Trophoblast cell (in vitro differentiated cells and primary cell): ENCODE results near the gene RANGRF.

Source experiments
- DNase-seq, 2 donors: peaks; one replicate each; pipeline ENCODE4 v3.0.0-alpha.2; 2016
- H2AFZ ChIP-seq: 2 replicates; pipeline ENCODE4 v1.6.1; 2013; ENCODE audit warnings: low read length, moderate library complexity, mild to moderate bottlenecking; ENCODE audit not compliant: insufficient read depth, poor library complexity
- H2AK5ac ChIP-seq: 2 replicates; pipeline ENCODE4 v1.6.1; 2013; ENCODE audit warnings: mild to moderate bottlenecking, low read length
- H2BK120ac ChIP-seq: 2 replicates; pipeline ENCODE4 v1.6.1; 2013; ENCODE audit warnings: low read length, mild to moderate bottlenecking, moderate library complexity; ENCODE audit not compliant: insufficient read depth, poor library complexity
- H2BK12ac ChIP-seq: 2 replicates; pipeline ENCODE4 v1.6.1; 2013; ENCODE audit warnings: mild to moderate bottlenecking, low read length, moderate library complexity
- H2BK5ac ChIP-seq: 2 replicates; pipeline ENCODE4 v1.6.1; 2013; ENCODE audit warnings: low read length, low read depth, moderate library complexity, mild to moderate bottlenecking; ENCODE audit not compliant: poor library complexity
- H3K14ac ChIP-seq: 2 replicates; pipeline ENCODE4 v1.6.1; 2013; ENCODE audit warnings: mild to moderate bottlenecking, low read length
- H3K18ac ChIP-seq: 2 replicates; pipeline ENCODE4 v1.6.1; 2013; ENCODE audit warnings: mild to moderate bottlenecking, low read length
- H3K23ac ChIP-seq: 2 replicates; pipeline ENCODE4 v1.6.1; 2013; ENCODE audit warnings: low read length
- H3K27ac ChIP-seq: 2 replicates; pipeline ENCODE4 v1.5.1; 2013; ENCODE audit warnings: low read depth, mild to moderate bottlenecking, inconsistent platforms, low read length, moderate library complexity
- H3K27me3 ChIP-seq: 2 replicates; pipeline ENCODE4 v1.6.1; 2013; ENCODE audit warnings: inconsistent platforms, mild to moderate bottlenecking, low read length, moderate library complexity; ENCODE audit not compliant: insufficient read depth
- H3K36me3 ChIP-seq, 2 experiments: 1 replicate in 1 of 2; 2 replicates in 1 of 2; pipeline ENCODE4 v1.6.1; 2013; ENCODE audit warnings: low read length in 2 of 2, mild to moderate bottlenecking in 2 of 2, moderate library complexity in 1 of 2; ENCODE audit not compliant: insufficient read depth in 2 of 2, control insufficient read depth in 1 of 2
- H3K4ac ChIP-seq: 2 replicates; pipeline ENCODE4 v1.6.1; 2013; ENCODE audit warnings: low read depth, mild to moderate bottlenecking, low read length, moderate library complexity
- H3K4me1 ChIP-seq, 2 experiments: 1 replicate in 1 of 2; 2 replicates in 1 of 2; pipeline ENCODE4 v1.6.1; 2013; ENCODE audit warnings: low read length in 2 of 2, mild to moderate bottlenecking in 2 of 2, moderate library complexity in 1 of 2; ENCODE audit not compliant: insufficient read depth in 2 of 2, control insufficient read depth in 1 of 2
- H3K4me2 ChIP-seq: 2 replicates; pipeline ENCODE4 v1.6.1; 2013; ENCODE audit warnings: inconsistent platforms, mild to moderate bottlenecking, low read length, moderate library complexity
- H3K4me3 ChIP-seq: 2 replicates; pipeline ENCODE4 v1.5.1; 2013; ENCODE audit warnings: mild to moderate bottlenecking, low read depth, low read length, inconsistent platforms
- H3K79me1 ChIP-seq: one replicate; pipeline ENCODE4 v1.6.1; 2013; ENCODE audit warnings: low read length
- H3K79me2 ChIP-seq: 2 replicates; pipeline ENCODE4 v1.6.1; 2013; ENCODE audit warnings: low read length, mild to moderate bottlenecking; ENCODE audit not compliant: control insufficient read depth, insufficient read depth, poor library complexity
- H3K9ac ChIP-seq: 2 replicates; pipeline ENCODE4 v1.6.1; 2013; ENCODE audit warnings: mild to moderate bottlenecking, low read length
- H3K9me3 ChIP-seq: 2 replicates; pipeline ENCODE4 v1.6.1; 2013; ENCODE audit warnings: low read depth, mild to moderate bottlenecking, control low read depth, inconsistent platforms, low read length; ENCODE audit not compliant: insufficient read depth
- H4K12ac ChIP-seq: 2 replicates; pipeline ENCODE4 v1.6.1; 2013; ENCODE audit warnings: low read depth, mild to moderate bottlenecking, low read length, moderate library complexity
- H4K8ac ChIP-seq: 2 replicates; pipeline ENCODE4 v1.6.1; 2013; ENCODE audit warnings: low read depth, mild to moderate bottlenecking, low read length, moderate library complexity
- H4K91ac ChIP-seq: one replicate; pipeline ENCODE4 v1.6.1; 2013; ENCODE audit warnings: low read depth, mild to moderate bottlenecking, low read length, moderate library complexity
- WGBS: extraction: QIAGEN DNeasy Blood & Tissue Kit; methylation state at CpG from one replicate; pipeline ENCODE4 v1.1.7; 2013; ENCODE audit warnings: missing lambda C conversion rate; ENCODE audit not compliant: insufficient read length, insufficient coverage; ENCODE audit errors: extremely low coverage; 5-methylcytosine and 5-hydroxymethylcytosine counted together

RANGRF gene

GRCh38 chr17:8255499-8255898 is 33.0 kb upstream of the RANGRF start:
- H2BK12ac ChIP-seq, result no peak overlapping the region

DNA sequence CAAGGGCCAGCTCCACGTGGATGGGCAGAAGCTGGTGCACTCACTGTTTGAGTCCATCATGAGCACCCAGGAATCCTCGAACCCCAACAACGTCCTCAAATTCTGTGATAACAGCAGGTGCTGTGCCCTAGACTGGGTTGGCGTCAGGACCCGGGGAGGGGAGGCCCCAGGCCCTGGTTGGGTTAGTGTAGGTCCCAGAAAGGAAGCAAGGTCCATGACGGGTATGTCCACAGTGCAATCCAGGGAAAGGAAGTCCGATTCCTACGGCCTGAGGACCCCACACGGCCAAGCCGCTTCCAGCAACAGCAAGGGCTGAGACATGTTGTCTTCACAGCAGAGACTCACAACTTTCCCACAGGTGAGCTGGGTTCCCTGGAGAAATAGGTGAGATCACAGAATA is 32.2 kb upstream of the RANGRF start:
- no peaks in the 10 kb centered on the region for H3K27me3 ChIP-seq
- no peak for DNase-seq
- no peak overlapping the region for H3K27ac ChIP-seq
- no peak overlapping the region for H4K8ac ChIP-seq
- H4K12ac ChIP-seq, result no peak overlapping the region
- H3K9me3 ChIP-seq, result no peaks in the 10 kb centered on the region
- no peak overlapping the region for H2BK5ac ChIP-seq
- H3K4me3 ChIP-seq, result no peak overlapping the region
- no peak overlapping the region for H3K14ac ChIP-seq
- H4K91ac ChIP-seq, result no peak overlapping the region
- no peaks in the 10 kb centered on the region for H3K4me1 ChIP-seq
- no peak overlapping the region for H3K4me2 ChIP-seq
- H3K4ac ChIP-seq, result no peak overlapping the region
- no CpG with 5 or more reads among the region's 10 CpGs for WGBS
- H3K18ac ChIP-seq, result no peak overlapping the region
- H2BK12ac ChIP-seq, result no peak overlapping the region
- H3K9ac ChIP-seq, result no peak overlapping the region
- peaks cover 34 to 38% of the 10 kb centered on the region in 2 experiments for H3K36me3 ChIP-seq
- H3K79me1 ChIP-seq, result no peaks in the 10 kb centered on the region
- no peak overlapping the region for H3K23ac ChIP-seq
- no peak overlapping the region for H2AFZ ChIP-seq
- H2AK5ac ChIP-seq, result no peak overlapping the region
- H3K79me2 ChIP-seq, result no peaks in the 10 kb centered on the region
- no peak overlapping the region for H2BK120ac ChIP-seq

More at GRCh38 chr17:8255499-8255898, 33.0 kb upstream of the RANGRF start:
- Histone ChIP-seq H3K23ac (no peak overlapping the region), H3K79me1 (no peaks in the 10 kb centered on the region), H3K4me1 (no peaks in the 10 kb centered on the region), H3K18ac (no peak overlapping the region), H3K27me3 (no peaks in the 10 kb centered on the region), H4K12ac (no peak overlapping the region), H2BK120ac (no peak overlapping the region), H4K91ac (no peak overlapping the region), H3K14ac (no peak overlapping the region), H3K9me3 (no peaks in the 10 kb centered on the region), H3K27ac (no peak overlapping the region), H2AFZ (no peak overlapping the region), H4K8ac (no peak overlapping the region), H2BK5ac (no peak overlapping the region), H3K4me2 (no peak overlapping the region), H3K9ac (no peak overlapping the region), H3K4ac (no peak overlapping the region), H2AK5ac (no peak overlapping the region), H3K4me3 (no peak overlapping the region), H3K36me3 (peaks cover 30 to 35% of the 10 kb centered on the region in 2 experiments), H3K79me2 (no peaks in the 10 kb centered on the region)
- no CpG with 5 or more reads among the region's 9 CpGs for WGBS
- DNase-seq, result no peak

DNA sequence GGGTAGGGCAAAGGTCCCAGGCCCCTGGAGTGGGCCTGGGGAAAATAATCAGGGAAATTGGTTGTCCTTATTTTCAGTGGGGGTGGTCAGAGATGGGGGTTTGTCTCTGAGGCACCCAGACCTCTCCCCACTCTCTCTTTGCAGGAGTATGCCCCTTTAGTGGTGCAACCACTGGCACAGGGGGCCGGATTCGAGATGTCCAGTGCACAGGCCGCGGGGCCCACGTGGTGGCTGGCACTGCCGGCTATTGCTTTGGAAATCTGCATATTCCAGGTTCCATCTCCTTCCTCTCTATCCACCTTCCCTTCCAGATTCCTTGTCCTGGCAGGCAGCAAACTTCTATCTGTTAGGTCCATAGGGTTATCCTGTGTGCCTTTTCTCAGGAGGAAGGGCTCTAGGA is 31.8 kb upstream of the RANGRF start:
- no peak overlapping the region for H2BK5ac ChIP-seq
- H2AFZ ChIP-seq, result no peak overlapping the region
- WGBS, result no CpG with 5 or more reads among the region's 6 CpGs
- DNase-seq, result no peak
- no peak overlapping the region for H2BK12ac ChIP-seq
- no peak overlapping the region for H4K91ac ChIP-seq
- no peak overlapping the region for H2AK5ac ChIP-seq
- H3K9me3 ChIP-seq, result no peaks in the 10 kb centered on the region
- no peak overlapping the region for H4K8ac ChIP-seq
- no peak overlapping the region for H4K12ac ChIP-seq
- no peak overlapping the region for H3K4me2 ChIP-seq
- no peak overlapping the region for H2BK120ac ChIP-seq
- H3K23ac ChIP-seq, result no peak overlapping the region
- H3K27me3 ChIP-seq, result no peaks in the 10 kb centered on the region
- no peaks in the 10 kb centered on the region for H3K4me1 ChIP-seq
- no peak overlapping the region for H3K14ac ChIP-seq
- H3K36me3 ChIP-seq, result peaks cover 38 to 42% of the 10 kb centered on the region in 2 experiments
- no peak overlapping the region for H3K4me3 ChIP-seq
- no peak overlapping the region for H3K4ac ChIP-seq
- no peaks in the 10 kb centered on the region for H3K79me1 ChIP-seq
- H3K9ac ChIP-seq, result no peak overlapping the region
- H3K79me2 ChIP-seq, result no peaks in the 10 kb centered on the region
- no peak overlapping the region for H3K27ac ChIP-seq
- H3K18ac ChIP-seq, result no peak overlapping the region

DNA sequence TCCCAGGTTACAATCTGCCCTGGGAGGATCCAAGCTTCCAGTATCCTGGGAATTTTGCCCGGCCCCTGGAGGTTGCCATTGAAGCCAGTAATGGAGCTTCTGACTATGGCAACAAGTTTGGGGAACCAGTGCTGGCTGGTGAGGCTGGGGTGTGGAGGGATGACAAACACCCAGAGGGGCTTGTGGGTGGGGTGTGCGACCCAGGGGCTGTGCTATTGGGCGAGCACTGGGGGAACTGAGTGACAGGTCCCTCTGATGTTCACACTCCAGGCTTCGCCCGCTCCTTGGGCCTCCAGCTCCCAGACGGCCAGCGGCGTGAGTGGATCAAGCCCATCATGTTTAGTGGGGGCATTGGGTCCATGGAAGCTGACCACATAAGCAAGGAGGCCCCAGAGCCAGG is 30.7 kb upstream of the RANGRF start:
- no peak overlapping the region for H3K4ac ChIP-seq
- no peak overlapping the region for H3K14ac ChIP-seq
- no peaks in the 10 kb centered on the region for H3K9me3 ChIP-seq
- no peaks in the 10 kb centered on the region for H3K27me3 ChIP-seq
- no peak overlapping the region for H2BK120ac ChIP-seq
- no peak overlapping the region for H4K91ac ChIP-seq
- H2BK12ac ChIP-seq, result no peak overlapping the region
- H2AK5ac ChIP-seq, result no peak overlapping the region
- no CpG with 5 or more reads among the region's 8 CpGs for WGBS
- H3K36me3 ChIP-seq, result peaks cover 44 to 47% of the 10 kb centered on the region in 2 experiments
- no peak overlapping the region for H3K9ac ChIP-seq
- DNase-seq, result no peak
- H3K4me1 ChIP-seq, result no peaks in the 10 kb centered on the region
- H3K23ac ChIP-seq, result no peak overlapping the region
- H3K79me2 ChIP-seq, result no peaks in the 10 kb centered on the region
- H3K18ac ChIP-seq, result no peak overlapping the region
- H4K12ac ChIP-seq, result no peak overlapping the region
- no peak overlapping the region for H2AFZ ChIP-seq
- H3K4me2 ChIP-seq, result no peak overlapping the region
- no peak overlapping the region for H4K8ac ChIP-seq
- H3K27ac ChIP-seq, result no peak overlapping the region
- no peak overlapping the region for H2BK5ac ChIP-seq
- no peak overlapping the region for H3K4me3 ChIP-seq
- H3K79me1 ChIP-seq, result no peaks in the 10 kb centered on the region
